Stimulated activated CD8-positive, alpha-beta memory T cell treated with anti-CD3 and anti-CD28 coated beads, Interleukin-4, amount 100 ng/mL, for 4 hours (primary cell): ENCODE measurements around the gene NKD2.
"Not testable (repeated sequence)": the region's sequence is repeated elsewhere in the genome, so short reads cannot be mapped to it uniquely, and the experiment has no call there.

Source experiments
- DNase-seq, 2 donors: peaks; one replicate each; pipeline ENCODE4 v3.0.0-alpha.2; 2020; ENCODE audit warnings: low read depth in 2 of 2, low spot score in 1 of 2

NKD2 gene

DNA sequence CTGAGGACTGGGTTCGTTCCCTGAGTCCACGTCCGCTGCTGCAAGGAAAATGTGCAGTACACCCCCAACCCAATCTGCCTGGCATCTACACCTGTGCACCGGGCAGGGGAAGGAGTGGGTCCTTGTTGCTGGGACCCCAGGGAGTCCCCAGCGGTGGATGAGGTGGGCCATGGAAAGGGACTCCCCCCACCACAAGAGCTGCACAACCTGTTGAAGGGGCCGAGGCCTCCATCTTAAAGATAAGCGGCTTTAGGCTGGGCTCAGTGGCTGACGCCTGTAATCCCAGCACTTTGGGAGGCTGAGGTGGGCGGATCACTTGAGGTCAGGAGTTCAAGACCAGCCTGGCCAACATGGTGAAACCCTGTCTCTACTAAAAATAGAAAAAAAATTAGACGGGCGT lies 7.8 kb upstream of the NKD2 start:
- not testable (repeated sequence) for DNase-seq

DNA sequence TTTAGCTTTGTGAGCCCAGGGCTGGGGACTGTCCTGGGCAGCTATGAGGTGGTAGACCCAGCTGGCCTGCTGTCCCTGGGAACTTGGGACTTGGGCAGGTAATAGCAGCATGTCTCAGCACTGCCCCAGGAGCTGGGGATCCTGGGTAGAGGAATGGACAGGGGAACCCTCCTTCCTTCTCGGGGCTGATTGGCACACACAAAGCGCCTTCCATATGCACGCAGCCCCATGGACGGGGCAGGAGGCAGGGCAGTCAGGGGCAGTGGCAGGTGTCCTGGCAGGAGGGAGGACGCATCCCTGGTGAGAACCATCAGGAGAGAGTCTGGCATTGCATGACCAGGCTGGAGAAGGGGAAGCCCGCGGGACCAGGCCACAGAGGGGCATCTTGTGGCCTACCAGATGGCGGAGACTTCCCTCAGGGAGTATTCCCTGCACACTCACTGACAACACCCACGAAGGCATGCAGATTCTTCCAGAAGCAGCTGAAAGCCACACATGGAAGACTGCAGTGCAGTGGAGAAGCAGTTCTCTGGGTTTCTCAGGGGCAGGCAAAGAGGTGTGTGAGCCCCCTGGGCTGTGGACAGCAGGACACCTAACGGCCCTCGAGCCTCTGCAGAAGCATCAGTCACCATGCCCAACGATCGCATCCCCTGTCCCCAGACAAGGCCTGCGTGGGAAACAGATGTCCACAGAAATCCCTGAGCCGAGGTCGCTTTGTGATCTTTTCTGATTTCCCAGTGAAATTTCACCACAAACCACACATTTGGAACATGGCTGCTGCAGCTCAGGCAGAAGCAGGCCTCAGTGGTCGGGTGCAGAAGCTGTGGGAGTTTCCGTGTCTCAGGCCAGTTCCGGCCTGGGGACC lies 7.0 kb upstream of the NKD2 start:
- DNase-seq = no peak

DNA sequence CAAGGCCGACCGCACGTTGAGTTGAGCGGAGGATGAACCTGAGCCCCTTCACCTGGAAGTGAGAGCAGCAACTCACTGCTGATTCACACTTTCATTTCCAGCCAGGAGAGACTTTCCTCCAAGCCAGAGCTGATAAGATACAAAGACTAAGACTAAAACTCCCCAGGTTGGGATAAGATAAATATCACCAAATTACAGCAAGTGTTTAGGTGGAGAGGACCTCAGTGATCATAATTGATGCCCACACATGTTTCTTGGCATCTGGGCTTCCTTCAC lies 6.4 kb upstream of the NKD2 start:
- no peak for DNase-seq

DNA sequence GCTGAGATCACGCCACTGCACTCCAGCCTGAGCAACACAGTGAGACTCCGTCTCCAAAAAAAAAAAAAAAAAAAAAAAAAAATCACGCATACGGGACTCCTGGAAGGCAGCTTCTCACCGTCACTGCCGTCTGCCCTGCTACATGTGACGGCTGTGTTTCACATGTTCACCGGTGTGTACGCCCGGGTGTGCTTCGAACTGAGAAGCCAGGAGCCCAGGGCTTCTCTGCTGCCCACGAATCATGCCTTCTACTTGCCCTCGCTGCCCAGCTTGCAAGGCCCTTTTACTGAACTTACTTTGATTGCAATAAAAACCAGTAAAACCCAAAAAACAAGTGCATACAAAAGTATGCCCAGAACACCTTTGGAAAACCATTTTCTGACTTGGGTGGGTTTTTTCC lies 5.8 kb upstream of the NKD2 start:
- DNase-seq = no peak

DNA sequence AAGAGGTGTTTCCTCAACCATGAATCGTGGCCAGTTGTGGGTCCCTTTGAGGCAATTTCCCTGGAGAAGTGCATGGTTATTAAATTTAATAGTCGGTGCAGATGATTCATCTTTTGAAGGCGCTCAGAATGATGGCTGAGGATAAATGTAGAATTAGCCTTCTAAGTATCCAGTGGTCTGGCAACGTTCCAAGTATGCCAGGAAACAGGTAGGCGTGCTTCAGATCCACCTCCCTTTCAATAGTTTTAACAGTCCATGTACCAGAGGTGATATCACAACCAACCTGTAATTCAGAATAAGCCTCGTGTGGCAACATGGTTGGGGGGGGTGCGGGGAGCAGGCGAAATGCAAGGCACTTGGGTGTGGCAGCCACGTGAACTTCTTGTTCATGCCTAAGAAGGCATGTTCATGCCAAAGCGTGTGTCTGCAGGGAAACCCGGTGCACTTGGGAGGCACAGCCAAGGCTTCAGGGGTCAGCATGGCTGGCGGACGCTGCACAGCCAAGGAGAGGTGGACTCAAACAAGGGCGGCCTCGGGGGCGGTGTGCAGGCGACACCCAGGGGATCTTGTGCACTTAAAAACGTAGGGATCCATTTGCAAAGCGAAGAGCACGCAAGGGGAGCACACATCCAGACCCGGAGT lies 5.2 kb upstream of the NKD2 start:
- DNase-seq = no peak

DNA sequence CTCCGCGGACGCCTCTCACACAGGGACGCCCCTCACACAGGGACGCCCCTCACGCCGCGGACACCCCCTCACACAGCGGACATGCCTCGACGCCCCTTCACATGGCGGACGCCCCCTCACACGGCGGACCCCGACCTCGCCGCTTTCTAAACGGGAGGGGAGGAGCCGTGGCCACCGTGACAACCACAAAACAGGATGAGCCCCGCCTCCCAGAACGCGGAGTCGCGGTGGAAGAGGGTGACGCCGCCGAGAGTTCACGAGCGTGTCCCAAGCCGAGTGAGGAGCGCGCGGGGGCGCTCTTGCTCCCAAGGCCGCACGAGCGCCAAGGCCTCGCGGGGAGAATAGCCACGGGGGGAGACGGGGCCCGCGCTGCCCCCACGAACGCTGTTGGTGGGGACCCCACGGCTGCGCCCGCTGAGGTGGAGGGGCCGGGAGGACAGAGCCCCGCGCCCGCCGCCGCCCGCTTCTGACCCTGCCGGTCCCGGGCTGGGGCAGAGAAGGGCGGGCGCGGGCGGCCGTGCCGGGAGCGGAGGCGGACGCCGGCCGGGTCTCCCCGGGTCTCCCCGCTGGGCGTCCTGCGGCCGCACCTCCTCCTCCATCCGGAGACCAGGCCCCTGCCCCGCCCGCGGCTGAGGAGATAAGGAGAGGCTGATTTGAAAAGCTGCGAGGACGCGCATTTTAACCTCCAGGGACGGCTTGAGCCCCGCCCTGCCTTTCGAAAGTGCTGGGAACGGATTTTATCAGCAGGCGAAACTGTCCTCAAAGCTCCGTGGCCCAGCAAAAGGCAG lies 3.9 kb upstream of the NKD2 start:
- DNase-seq = no peak

DNA sequence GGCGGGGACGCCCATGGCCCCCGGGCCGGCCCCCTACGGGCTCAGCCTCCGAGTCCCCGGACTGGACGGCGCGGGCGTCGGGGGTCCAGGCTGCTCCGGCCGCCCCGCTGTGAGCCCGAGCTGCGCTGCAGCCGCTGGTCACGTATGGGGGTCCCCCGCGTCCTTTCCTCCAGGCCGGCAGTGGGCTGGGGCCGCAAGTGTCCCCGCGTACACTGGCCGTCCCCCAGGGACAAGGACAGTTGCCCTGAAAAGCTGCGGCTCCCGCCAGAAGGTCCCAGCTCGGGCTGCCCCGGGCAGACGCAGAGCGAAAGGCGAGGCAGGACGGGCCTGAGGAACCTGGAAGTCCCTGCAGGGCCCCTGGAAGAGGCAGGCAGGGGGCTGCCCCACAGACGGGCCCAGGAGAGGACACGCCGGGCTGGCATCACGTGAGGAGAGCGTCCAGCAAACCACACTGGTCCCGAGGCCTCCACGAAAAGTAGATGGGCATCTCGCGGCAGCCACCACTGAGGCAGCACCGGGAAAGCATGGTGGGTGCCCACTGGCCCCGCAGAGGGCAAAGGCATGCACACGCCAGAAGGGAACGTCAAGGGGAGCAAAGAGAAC lies 3.3 kb upstream of the NKD2 start:
- no peak for DNase-seq

DNA sequence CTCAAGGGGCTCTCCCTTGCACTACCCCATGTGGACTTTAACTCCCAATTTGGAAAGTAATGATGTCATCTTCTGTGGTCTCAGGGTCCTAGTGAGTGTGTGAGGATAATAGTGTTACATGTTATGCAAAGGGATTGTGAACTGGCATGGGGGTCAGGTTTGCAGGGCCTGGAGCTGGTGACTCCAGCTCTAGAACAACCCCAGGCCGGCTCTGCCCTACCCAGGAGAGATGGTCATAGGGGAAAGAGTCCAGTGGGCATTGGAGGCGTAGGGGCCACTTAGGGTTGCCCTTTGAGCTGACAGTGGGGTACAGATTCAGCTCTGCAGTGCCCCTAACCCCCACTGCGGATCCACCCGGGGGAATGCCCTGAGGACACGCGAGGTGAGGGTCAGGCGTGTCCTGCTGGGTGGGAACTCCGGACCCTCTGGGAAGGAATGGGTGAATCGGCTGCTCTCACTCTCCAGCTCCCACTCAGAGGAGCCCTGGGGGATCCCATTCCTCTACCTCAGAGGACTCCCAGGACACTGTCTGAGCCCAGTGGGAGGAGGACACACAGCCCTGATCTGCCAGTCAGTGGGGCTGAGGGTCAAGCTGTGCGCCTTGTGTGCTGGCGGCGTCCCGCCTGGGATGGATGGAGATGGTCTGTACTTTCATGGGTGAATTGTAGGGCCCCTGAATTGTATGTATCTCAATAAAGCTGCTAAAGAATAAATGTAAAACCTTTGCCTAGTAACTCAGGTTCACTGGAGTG lies 2.5 kb upstream of the NKD2 start:
- no peak for DNase-seq

DNA sequence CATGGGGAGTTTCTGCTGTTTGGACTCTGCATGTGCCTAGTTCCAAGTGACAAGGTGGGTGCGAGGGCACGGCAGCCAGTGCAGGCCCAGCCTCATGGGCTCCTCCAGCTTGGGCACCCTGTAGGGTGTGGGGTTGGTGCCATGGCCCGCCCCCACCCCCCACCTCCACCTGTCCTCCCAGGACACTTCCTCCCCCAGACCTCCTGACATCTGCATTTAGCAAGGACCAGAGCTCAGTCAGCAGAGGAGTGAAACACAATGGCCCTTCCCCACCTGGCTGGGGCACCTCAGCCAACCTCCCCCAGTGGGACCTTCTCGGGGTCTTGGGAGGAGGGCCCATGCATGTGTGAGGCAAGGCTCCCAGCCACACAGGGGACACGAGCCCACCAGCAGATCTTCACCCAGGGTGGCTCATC lies 1.9 kb upstream of the NKD2 start:
- no peak for DNase-seq

DNA sequence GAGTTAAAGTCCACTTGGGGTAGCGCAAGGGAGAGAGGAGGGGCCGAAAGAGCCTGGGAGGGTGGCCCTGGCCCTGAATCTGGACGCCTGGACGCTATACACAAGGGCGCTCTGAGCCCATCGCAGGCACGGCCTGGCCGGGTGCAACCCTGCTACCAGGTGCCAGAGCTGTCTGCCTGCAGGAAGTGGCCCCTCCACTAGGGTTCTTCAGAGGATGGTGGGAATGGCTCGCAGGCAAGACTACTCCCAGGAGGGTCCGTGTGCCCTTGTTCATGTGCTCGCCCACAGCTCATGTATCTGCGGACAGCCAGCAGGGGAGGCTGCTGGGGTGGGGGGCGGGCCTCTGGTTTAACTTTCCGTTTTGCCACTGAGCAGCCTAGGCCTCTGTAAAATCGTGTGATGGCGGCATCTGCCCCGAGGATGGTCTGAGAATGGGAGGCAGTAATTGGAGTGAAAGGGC lies 1.4 kb upstream of the NKD2 start:
- DNase-seq = no peak

DNA sequence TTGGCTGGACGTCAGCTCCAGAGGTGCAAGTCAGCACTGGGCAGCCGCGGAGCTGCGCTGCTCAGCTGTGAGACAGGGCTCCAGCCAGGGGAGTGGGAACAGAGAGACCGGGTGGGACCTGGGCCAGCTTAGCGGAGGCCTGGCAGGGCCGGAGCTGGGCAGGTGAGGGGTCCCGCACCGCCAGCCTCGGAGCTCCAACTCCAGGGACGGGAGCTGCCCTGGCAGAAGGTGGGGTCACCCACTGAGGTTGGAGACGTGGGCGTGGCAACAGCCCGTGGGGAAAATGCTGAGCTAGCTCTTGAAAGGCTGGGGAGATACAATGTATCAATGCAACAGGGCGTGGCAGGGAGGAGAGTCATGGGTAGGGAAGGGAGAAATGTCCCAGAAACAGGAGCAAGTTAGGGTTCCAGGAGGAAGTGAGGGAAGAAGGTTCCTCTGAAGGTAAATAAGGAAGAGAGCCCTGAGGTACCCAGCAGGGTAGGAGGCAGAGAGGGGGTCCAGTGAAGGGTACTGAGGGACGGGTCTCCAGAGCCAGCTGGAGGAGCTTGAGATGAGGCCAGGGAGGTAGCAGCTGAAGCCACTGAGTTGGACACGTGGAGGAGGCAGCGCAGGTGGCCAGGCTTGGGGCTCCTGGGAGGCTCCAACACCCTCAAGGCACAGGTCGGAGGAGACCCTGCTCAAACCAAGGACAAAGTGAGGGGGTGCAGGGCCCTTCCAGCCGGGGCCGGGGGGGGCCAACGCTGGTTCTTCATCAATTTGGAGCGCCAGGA lies 736 bp upstream of the NKD2 start:
- DNase-seq = no peak

DNA sequence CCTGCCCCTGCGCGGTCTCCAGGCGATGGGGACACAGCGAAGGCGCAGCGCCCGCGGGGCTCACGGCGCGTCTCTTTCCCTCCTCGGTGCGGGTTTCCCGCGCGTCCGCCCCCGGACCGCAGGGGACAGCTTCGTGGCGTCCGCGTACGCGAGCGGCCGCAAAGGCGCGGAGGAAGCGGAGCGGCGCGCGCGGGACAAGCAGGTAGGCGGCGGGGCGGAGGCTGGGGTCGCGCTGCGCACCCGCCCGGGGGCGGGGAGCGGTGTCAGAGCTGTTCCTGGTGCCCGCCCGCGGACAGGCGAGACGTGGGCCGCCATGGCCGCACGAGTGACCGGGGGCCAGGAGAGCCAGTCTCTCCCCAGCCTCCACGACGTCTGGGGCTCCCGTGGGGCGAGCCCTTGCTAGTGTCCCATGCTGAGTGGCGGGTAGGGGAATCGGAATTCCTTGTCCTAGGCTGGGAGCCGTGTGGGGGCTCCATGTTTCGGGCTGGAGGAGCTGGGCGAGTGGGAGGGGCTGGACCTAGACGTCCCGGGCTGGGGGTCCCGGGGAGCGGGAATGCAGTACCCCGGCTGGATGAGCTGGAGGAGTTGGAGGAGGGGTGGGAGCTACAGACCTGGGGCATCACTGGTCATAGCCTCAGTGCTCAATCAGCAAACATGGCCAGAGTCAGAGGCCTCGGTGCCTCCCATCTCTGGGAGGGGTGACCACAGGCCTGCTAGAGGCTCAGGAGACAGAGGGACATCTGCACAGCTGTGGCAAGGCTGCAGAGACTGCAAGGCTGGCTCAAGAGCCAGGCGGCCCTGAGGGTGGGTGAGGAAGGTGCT lies 968 bp downstream of the NKD2 start:
- DNase-seq = no peak

DNA sequence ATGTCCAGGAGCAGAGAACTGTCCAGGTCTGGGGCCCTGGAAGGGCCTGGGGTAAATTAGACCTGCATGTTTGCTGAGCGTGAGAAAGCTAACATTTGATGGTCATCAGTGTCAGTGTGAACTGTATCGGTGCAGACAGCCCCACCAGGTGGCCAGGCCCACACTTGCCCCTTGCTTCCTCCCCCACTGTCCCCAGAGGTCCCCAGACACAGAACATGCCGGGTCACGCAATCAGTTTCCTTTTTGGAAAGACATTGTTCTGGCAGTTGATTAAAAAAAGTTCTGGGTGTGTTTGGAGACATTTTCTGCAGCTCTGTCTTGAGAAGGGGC lies 1.5 kb downstream of the NKD2 start:
- no peak for DNase-seq

DNA sequence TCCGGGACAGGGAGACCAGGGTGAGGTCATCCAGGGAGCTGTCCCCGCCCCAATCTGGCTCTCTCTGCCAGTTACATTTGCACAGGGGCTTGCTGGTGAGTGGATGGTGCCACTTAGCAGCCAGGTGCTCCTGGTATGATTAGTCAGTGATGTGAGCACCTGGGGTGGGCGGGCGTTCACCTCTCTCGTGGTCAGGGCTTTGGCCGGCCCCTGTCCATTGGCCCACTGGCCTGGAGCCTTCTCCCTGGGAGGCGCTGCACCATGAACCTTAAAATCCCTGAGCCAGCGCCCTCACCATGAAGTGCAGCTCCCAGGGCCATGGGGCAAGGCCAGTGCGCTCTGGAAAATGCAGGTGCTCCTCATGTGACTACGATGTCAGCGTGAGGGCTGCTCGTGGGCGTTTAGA lies 2.0 kb downstream of the NKD2 start:
- no peak for DNase-seq

DNA sequence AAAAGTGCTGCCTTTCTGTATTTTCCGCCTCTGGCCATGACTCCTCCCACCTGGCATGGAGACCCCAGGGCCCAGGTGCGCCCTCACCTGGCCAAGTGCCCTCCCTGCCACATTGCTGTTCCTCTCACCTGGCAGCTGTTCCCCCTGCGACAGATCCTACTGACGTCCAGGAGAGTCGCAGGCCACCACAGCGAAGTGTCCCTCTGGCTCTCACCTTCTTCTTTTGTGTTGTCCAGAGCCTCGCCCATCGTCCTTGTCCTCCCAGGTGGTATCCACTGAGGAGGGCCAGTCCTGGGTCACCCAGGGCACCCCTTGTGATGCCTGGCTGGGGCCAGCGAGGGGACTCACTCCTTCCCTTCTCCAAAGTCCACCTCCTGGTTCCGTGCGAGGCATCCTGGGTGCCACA lies 2.6 kb downstream of the NKD2 start:
- no peak for DNase-seq

DNA sequence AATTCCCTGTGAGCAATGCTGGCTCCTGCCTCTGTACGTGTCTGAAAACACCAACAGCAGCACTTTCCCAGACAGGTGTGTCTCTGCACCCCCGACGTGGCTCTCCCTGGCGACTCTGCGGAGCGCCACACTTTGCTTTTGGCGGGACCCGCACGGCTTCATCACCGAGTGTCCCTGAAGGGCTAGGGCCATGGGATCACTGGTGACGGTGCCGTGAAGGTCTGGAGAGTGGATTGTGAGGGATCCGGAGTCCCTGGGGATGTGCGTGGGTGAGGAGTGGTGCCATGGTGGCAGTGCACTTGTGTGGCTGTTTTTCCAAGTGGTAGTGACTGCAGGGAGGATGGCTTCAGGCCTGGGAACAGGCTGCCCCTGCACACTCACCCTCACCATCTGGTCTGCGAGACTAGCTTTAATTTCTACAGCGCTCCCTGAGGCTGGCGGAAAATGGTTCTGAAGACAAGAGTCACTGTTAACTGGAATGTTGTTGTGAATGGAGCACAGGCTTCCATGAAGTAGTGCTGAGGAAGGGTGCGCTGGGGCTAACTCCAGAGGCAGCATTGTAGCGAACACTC lies 3.2 kb downstream of the NKD2 start:
- DNase-seq = no peak

DNA sequence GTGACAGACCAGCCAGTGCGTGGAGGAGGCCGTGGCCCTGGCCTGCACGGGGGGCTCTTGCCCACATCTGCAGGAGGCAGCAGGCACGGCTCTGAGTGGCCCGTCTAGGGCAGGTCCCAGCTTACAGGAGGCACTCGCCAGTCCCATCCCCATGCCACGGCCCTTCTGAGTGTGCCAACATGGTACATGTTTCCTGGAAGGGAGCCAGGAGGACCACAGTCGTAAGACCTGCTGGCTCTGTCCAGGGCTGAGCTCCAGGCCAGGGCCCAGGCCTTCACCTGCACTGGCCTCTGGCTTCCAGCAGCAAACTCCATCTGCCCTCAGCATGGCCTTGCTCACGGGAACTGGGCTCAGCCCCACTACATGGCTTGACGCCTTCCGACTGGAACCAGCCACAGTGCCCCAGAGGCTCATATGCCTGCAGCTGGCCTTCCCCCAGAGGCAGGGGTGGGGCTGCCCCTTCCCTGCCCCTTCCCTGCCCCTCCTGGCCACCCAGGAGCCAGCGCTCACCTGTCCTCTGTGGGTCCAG lies 3.8 kb downstream of the NKD2 start:
- DNase-seq = no peak

DNA sequence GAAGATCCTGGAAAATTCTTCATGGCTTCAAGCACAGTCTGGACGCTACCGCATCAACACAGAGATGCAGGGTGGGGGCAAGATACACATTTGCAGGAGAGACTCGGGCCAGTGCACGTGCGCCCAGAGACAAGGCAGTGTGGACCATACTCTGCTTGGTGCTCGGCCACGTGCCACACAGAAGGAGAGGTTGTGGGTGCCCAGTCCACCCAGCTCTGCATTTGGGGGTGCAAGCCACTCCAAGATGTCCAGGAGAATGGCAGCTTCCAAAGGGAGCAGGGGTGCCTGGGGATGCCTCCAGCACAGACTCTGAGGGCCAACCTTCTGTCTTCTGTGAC lies 4.3 kb downstream of the NKD2 start:
- no peak for DNase-seq
